NT2/D1 (cell line): ENCODE results near the gene FBXW10.
"Not testable (repeated sequence)": the region's sequence is repeated elsewhere in the genome, so short reads cannot be mapped to it uniquely, and the experiment has no call there.

ENCODE experiments used
- DNase-seq: peaks from one replicate; pipeline ENCODE4 v3.0.0-alpha.2; 2011; ENCODE audit warnings: low read depth, low spot score
- H3K27me3 ChIP-seq: 2 replicates; pipeline ENCODE4 v1.6.0; 2011; ENCODE audit warnings: mild to moderate bottlenecking; ENCODE audit not compliant: insufficient read length, insufficient read depth
- H3K36me3 ChIP-seq: 2 replicates; pipeline ENCODE4 v1.6.1; 2011; ENCODE audit warnings: mild to moderate bottlenecking, low read length, mixed read lengths; ENCODE audit not compliant: insufficient read depth, insufficient read length
- H3K4me1 ChIP-seq: 2 replicates; pipeline ENCODE4 v1.5.1; 2011; ENCODE audit not compliant: insufficient read depth, insufficient read length
- H3K4me3 ChIP-seq: 2 replicates; pipeline ENCODE4 v1.5.1; 2011; ENCODE audit warnings: low read depth; ENCODE audit not compliant: insufficient read length
- H3K9ac ChIP-seq: 2 replicates; pipeline ENCODE4 v1.6.0; 2011; ENCODE audit warnings: low read depth; ENCODE audit not compliant: insufficient read length
- H3K9me3 ChIP-seq: 2 replicates; pipeline ENCODE4 v1.5.1; 2011; ENCODE audit warnings: mild to moderate bottlenecking, low read length; ENCODE audit not compliant: insufficient read depth

FBXW10 gene

GRCh38 chr17:18743699-18744421 lies at the start of gene FBXW10:
TSS of gene FBXW10 (plus strand) at chr17:18744054. CDS start at chr17:18744245, 191 bp downstream.
- H3K9me3 ChIP-seq, H3K27me3 ChIP-seq, H3K4me1 ChIP-seq, DNase-seq, H3K9ac ChIP-seq, H3K4me3 ChIP-seq, H3K36me3 ChIP-seq: not testable (repeated sequence)

DNA sequence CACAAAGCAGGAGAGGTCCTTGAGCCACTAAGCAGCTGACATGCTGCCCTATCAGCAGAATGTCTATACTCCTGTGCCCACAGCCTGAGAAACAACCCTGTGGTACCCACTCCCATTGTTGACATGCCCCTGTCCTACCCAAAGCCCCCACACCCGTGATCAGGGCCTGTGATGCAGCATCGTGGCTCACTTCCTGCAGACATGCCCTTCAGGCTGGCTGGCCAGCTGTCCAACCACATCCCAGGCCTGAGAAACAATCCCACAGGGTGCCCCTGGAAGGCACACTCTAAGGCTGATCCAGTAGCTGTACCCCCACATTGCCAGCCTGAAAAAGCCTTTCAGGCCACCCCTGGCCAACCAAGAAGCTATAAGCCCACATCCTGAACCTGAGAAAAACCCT lies 48.7 kb upstream of the FBXW10 start:
- H3K4me1 ChIP-seq, H3K36me3 ChIP-seq, DNase-seq, H3K27me3 ChIP-seq, H3K9me3 ChIP-seq, H3K4me3 ChIP-seq, H3K9ac ChIP-seq: not testable (repeated sequence)

DNA sequence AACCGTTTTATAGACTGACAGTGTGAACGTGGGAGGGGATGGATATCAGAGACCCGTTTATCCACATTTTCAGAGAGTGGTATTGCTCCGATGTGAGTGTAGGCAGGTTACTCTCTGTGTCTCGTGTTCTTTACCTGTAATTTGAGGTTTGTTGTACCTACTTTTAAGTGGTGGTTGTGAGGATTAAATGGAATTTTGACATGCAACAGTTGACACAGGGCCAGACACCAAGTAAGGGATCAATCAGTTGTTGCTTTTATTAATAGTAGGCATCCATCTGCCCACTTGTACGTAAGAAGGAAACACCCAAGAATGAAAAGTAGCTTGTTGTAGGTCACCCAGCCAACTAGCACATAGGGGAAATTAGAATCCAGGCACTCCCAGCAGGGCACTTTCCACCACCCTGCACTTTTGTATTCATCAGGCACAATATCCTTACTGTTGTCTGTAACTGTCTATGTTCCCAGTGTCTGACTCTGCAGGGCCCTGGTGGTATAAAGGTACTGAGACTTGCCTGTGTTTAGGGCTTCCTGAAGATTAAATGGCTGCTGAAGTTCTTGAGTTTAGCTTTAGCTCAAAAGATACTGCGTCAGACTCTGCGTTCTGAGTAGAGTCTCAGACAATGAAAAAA lies 45.3 kb upstream of the FBXW10 start:
- not testable (repeated sequence) for H3K36me3 ChIP-seq, H3K4me3 ChIP-seq, DNase-seq, H3K4me1 ChIP-seq, H3K9me3 ChIP-seq, H3K27me3 ChIP-seq
- peak overlapping the region; percentile 56 for H3K9ac ChIP-seq

DNA sequence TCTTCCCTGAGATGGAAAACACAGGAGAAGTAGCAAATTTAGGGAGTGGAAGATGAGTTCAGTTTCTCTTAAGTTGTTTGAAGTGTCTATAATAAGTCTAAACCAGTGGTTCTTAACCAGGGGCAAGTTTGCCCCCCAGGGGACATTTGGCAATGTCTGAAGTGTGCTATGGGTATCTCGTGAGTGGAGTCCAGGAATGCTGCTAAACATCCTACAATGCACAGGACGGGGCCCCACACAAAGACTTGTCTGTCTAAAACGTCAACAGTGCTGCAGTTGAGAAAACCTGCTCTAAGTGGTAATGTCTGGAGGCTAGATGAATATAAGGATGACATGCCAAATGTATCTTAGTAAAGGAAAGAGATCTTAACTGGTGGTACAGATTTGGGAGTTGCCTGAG lies 37.9 kb upstream of the FBXW10 start:
- not testable (repeated sequence) for H3K4me1 ChIP-seq, DNase-seq, H3K9ac ChIP-seq, H3K9me3 ChIP-seq, H3K36me3 ChIP-seq, H3K4me3 ChIP-seq, H3K27me3 ChIP-seq

- H3K9ac ChIP-seq, H3K9me3 ChIP-seq, H3K27me3 ChIP-seq, H3K36me3 ChIP-seq, DNase-seq, H3K4me1 ChIP-seq, H3K4me3 ChIP-seq: not testable (repeated sequence)
These were observed 35.6 kb upstream of the FBXW10 start for GRCh38 chr17:18708215-18708614.

- not testable (repeated sequence) for H3K27me3 ChIP-seq, DNase-seq, H3K9me3 ChIP-seq, H3K4me3 ChIP-seq, H3K36me3 ChIP-seq, H3K4me1 ChIP-seq, H3K9ac ChIP-seq
These were observed 31.4 kb upstream of the FBXW10 start for GRCh38 chr17:18712354-18712999.

DNA sequence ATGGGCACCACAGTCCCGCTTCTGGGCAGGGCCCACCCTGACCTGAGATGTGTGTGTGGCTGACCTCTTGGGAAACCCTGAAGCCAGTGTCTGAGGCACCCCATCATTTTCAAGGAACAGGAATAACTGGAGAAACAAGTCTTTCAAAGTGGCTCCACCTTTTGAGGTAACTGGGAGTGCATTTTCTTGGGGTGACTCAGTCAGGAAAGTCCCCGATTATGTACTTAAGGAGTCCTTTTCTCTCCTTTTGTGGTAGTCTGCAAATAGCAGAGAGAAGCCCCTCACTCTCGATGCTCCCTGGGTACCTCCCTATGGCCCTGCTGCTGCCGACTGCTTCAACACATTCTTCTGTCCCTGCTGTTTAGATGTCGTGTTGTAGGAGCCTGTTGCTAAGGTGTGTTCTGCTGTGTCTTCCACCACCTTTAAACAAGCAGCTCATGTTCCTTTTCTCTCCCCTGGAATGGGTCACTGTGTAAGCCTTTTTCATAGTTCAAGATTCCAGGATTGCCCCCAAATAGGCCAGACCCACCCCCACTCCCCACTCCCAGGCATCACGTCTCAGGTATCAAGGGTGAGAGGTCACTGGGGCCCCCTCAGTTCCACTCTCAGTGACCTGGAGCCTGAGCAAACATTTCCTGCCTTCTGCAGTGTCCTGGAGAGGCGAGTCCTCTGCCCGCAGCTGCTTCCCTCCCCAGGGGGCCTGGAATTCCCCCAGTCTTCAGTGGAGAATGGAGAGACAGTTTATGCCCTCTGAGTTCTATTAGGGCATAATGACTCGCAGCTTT lies 25.0 kb upstream of the FBXW10 start:
- not testable (repeated sequence) for DNase-seq, H3K9me3 ChIP-seq, H3K36me3 ChIP-seq, H3K4me3 ChIP-seq, H3K4me1 ChIP-seq, H3K27me3 ChIP-seq, H3K9ac ChIP-seq

GRCh38 chr17:18719428-18720110 lies 24.3 kb upstream of the FBXW10 start:
- H3K9me3 ChIP-seq, H3K36me3 ChIP-seq, H3K4me3 ChIP-seq, DNase-seq, H3K27me3 ChIP-seq, H3K4me1 ChIP-seq, H3K9ac ChIP-seq: not testable (repeated sequence)

- H3K9me3 ChIP-seq, DNase-seq, H3K36me3 ChIP-seq, H3K4me3 ChIP-seq, H3K27me3 ChIP-seq, H3K4me1 ChIP-seq, H3K9ac ChIP-seq: not testable (repeated sequence)
These were observed 21.9 kb upstream of the FBXW10 start for GRCh38 chr17:18721775-18722547.

DNA sequence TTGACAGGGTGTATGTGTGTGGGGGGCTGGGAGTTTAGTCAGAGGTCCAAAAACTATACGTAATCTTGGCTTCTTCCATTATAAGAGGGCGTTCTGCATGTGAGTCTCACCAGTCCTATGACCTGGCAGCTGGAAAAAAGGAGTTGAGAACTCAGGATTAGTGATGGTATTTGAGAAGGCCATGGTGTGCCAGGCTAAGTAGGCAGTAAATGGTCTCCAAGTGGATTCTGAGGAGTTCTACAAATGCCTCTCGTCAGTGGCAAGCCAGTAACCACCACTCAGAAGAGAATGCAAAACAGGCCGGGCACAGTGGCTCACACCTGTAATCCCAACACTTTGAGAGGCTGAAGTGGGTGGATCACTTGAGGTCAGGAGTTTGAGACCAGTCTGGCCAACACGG lies 21.2 kb upstream of the FBXW10 start:
- not testable (repeated sequence) for DNase-seq, H3K4me3 ChIP-seq

GRCh38 chr17:18723509-18723908 lies 20.3 kb upstream of the FBXW10 start:
- not testable (repeated sequence) for DNase-seq, H3K36me3 ChIP-seq, H3K9me3 ChIP-seq, H3K27me3 ChIP-seq, H3K4me1 ChIP-seq, H3K9ac ChIP-seq, H3K4me3 ChIP-seq

More for the DNA sequence above, 21.2 kb upstream of the FBXW10 start:
- not testable (repeated sequence) for H3K4me1 ChIP-seq, H3K9me3 ChIP-seq, H3K36me3 ChIP-seq, H3K9ac ChIP-seq, H3K27me3 ChIP-seq
